Measurements from ENCODE around the gene CDHR4.

DNA sequence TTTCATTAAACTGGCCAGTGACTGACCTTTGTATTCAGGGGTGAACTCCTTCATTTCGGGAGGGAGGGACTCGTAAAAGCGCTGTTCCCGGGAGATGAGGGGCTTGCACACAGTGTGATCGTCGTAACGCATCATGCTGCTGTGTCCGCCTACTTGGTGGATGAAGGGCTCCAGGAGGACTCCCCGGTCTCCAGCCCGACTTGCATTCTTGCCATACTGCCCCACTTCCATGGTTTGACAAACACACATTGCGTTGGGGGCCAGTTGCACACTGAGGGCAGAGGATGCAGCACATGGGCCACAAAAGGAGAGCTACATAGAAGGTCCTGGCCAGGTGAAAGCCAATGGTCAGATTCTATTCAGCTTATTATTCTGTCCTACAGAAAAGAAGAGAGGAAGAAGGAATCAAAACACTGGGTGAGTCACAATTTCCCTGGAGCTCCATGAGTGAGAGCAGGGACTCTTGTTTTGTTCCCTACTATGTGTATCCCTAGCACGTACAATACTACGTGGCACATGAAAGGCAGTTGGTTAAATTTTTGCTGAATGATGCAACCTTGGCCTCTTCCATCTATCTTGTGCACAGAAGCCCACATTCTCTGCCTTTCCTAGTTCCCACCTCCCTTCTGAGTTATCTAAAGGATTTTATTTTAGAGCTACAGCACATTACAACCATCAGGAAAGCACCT is 51.7 kb downstream of the CDHR4 start:
- TF ChIP-seq POLR2AphosphoS5 (IDR thresholded peaks at IDR 0.05; ENCODE audit: low read depth, low read length) = no peak
- TF ChIP-seq TAF1 (IDR thresholded peaks at IDR 0.05; ENCODE audit: borderline replicate concordance, insufficient read depth, low read length) = no peak
